ENCODE results near the gene RPUSD2.
A peak's percentile ranks its signal among the peaks of the same experiment; 100 is the strongest.
"Not testable (repeated sequence)": the region's sequence is repeated elsewhere in the genome, so short reads cannot be mapped to it uniquely, and the experiment has no call there.

Gene RPUSD2

GRCh38 chr15:40578892-40579291, 9.8 kb downstream of the RPUSD2 start:
- Histone ChIP-seq H3K27me3 (ENCODE audit: low read depth, low read length) (no peaks in the 10 kb centered on the region), H3K27ac (ENCODE audit: low read length) (no peak overlapping the region), H3K4me1 (ENCODE audit: low read length) (no peaks in the 10 kb centered on the region), H3K79me2 (ENCODE audit: low read length) (no peaks in the 10 kb centered on the region), H2AFZ (ENCODE audit: low read depth, low read length) (no peak overlapping the region), H3K9ac (ENCODE audit: low read length) (no peak overlapping the region), H3K36me3 (replicated peaks; ENCODE audit: low read depth, low read length) (peaks cover 17% of the 10 kb centered on the region), H3K4me3 (ENCODE audit: low read length) (no peak overlapping the region), H3K9me3 (ENCODE audit: insufficient read depth, low read length) (no peaks in the 10 kb centered on the region), H4K20me1 (ENCODE audit: insufficient read depth, low read length) (no peaks in the 10 kb centered on the region), H3K4me2 (ENCODE audit: low read length) (no peak overlapping the region)
- TF ChIP-seq EZH2phosphoT487 (IDR thresholded peaks at IDR 0.05; ENCODE audit: low read depth) (no peak), CTCF (IDR thresholded peaks at IDR 0.05; ENCODE audit: low read depth, low read length) (no peak)

GRCh38 chr15:40581796-40582195, 12.7 kb downstream of the RPUSD2 start:
- H3K36me3 ChIP-seq (replicated peaks; ENCODE audit: low read depth, low read length); H3K27ac ChIP-seq (ENCODE audit: low read length); H3K27me3 ChIP-seq (ENCODE audit: low read depth, low read length); H3K79me2 ChIP-seq (ENCODE audit: low read length); H3K9me3 ChIP-seq (ENCODE audit: insufficient read depth, low read length); H2AFZ ChIP-seq (ENCODE audit: low read depth, low read length); H3K4me3 ChIP-seq (ENCODE audit: low read length); H4K20me1 ChIP-seq (ENCODE audit: insufficient read depth, low read length); H3K9ac ChIP-seq (ENCODE audit: low read length); H3K4me1 ChIP-seq (ENCODE audit: low read length); H3K4me2 ChIP-seq (ENCODE audit: low read length): not testable (repeated sequence)

GRCh38 chr15:40582726-40583246, 13.7 kb downstream of the RPUSD2 start:
- H2AFZ ChIP-seq (ENCODE audit: low read depth, low read length): no peak overlapping the region

GRCh38 chr15:40584191-40584590, 15.1 kb downstream of the RPUSD2 start:
- Histone ChIP-seq H3K27ac (ENCODE audit: low read length) (no peak overlapping the region), H4K20me1 (ENCODE audit: insufficient read depth, low read length) (no peaks in the 10 kb centered on the region), H3K79me2 (ENCODE audit: low read length) (no peaks in the 10 kb centered on the region), H3K9me3 (ENCODE audit: insufficient read depth, low read length) (no peaks in the 10 kb centered on the region), H3K4me1 (ENCODE audit: low read length) (no peaks in the 10 kb centered on the region), H2AFZ (ENCODE audit: low read depth, low read length) (no peak overlapping the region), H3K36me3 (replicated peaks; ENCODE audit: low read depth, low read length) (no peaks in the 10 kb centered on the region), H3K27me3 (ENCODE audit: low read depth, low read length) (no peaks in the 10 kb centered on the region; the same call in 1 of the 2 replicates), H3K4me3 (ENCODE audit: low read length) (no peak overlapping the region), H3K4me2 (ENCODE audit: low read length) (no peak overlapping the region), H3K9ac (ENCODE audit: low read length) (no peak overlapping the region)
- TF ChIP-seq EZH2phosphoT487 (IDR thresholded peaks at IDR 0.05; ENCODE audit: low read depth): no peak

More at GRCh38 chr15:40582726-40583246, 13.7 kb downstream of the RPUSD2 start:
- Histone ChIP-seq H3K4me3 (ENCODE audit: low read length) (no peak overlapping the region), H3K9me3 (ENCODE audit: insufficient read depth, low read length) (no peaks in the 10 kb centered on the region), H3K79me2 (ENCODE audit: low read length) (no peaks in the 10 kb centered on the region), H3K4me2 (ENCODE audit: low read length) (no peak overlapping the region), H3K36me3 (replicated peaks; ENCODE audit: low read depth, low read length) (no peaks in the 10 kb centered on the region), H3K27ac (ENCODE audit: low read length) (no peak overlapping the region), H3K27me3 (ENCODE audit: low read depth, low read length) (no peaks in the 10 kb centered on the region), H3K4me1 (ENCODE audit: low read length) (no peaks in the 10 kb centered on the region), H3K9ac (ENCODE audit: low read length) (no peak overlapping the region), H4K20me1 (ENCODE audit: insufficient read depth, low read length) (no peaks in the 10 kb centered on the region)
- TF ChIP-seq EZH2phosphoT487 (IDR thresholded peaks at IDR 0.05; ENCODE audit: low read depth) (no peak), CTCF (IDR thresholded peaks at IDR 0.05; ENCODE audit: low read depth, low read length) (no peak)

GRCh38 chr15:40590667-40591050, 21.6 kb downstream of the RPUSD2 start:
- Histone ChIP-seq H4K20me1 (ENCODE audit: insufficient read depth, low read length) (no peaks in the 10 kb centered on the region), H3K27me3 (ENCODE audit: low read depth, low read length) (peaks cover 3% of the 10 kb centered on the region; the same call in 1 of the 2 replicates), H3K4me3 (ENCODE audit: low read length) (peak overlapping the region; percentile 76), H3K79me2 (ENCODE audit: low read length) (peaks cover 13% of the 10 kb centered on the region), H3K4me2 (ENCODE audit: low read length) (peak overlapping the region; percentile 77), H3K9ac (ENCODE audit: low read length) (peak overlapping the region; percentile 33), H2AFZ (ENCODE audit: low read depth, low read length) (peak overlapping the region; percentile 79), H3K4me1 (ENCODE audit: low read length) (peaks cover 24% of the 10 kb centered on the region), H3K36me3 (replicated peaks; ENCODE audit: low read depth, low read length) (no peaks in the 10 kb centered on the region), H3K27ac (ENCODE audit: low read length) (no peak overlapping the region), H3K9me3 (ENCODE audit: insufficient read depth, low read length) (no peaks in the 10 kb centered on the region)
- TF ChIP-seq EZH2phosphoT487 (IDR thresholded peaks at IDR 0.05; ENCODE audit: low read depth): no peak
- no peak for TF ChIP-seq CTCF (IDR thresholded peaks at IDR 0.05; ENCODE audit: low read depth, low read length)
